Right atrium auricular region (tissue), 2 donors: ENCODE measurements around the gene SCN8A. TPM values are rescaled to one million over a fixed set of nuclear protein-coding genes. Genes with fewer than 3 reads are reported as not detected.

Experiments
- DNase-seq: peaks from one replicate; pipeline ENCODE4 v3.0.0-alpha.2; 2019; ENCODE audit warnings: low spot score
- H3K27ac ChIP-seq, 2 donors: fragments of 200-600 bp; sonication (generic); 1 replicate in 1 of 2; 2 replicates in 1 of 2; pipeline ENCODE4 v1.5.1; 2016 to 2019
- H3K27me3 ChIP-seq, 2 donors: fragments of 200-600 bp; sonication (generic); one replicate each; pipeline versions ENCODE4 v1.5.1 to v1.6.0; 2017 to 2019
- H3K36me3 ChIP-seq: fragments of 200-600 bp; sonication (generic); one replicate; pipeline ENCODE4 v1.5.1; 2016
- H3K4me1 ChIP-seq, 2 donors: fragments of 200-600 bp; sonication (generic); one replicate each; pipeline versions ENCODE4 v1.5.1 to v1.6.0; 2017 to 2019
- H3K4me3 ChIP-seq, 2 donors: fragments of 200-600 bp; sonication (generic); 1 replicate in 1 of 2; 2 replicates in 1 of 2; pipeline ENCODE4 v1.5.1; 2017 to 2019; ENCODE audit warnings: mild to moderate bottlenecking in 1 of 2, moderate library complexity in 1 of 2
- H3K9me3 ChIP-seq, 2 donors: fragments of 200-600 bp; sonication (generic); one replicate each; pipeline ENCODE4 v1.5.1; 2019
- total RNA-seq, 2 donors: library from RNA; depleted of rRNA; stranded (reverse); fragments of >200 nt; gene quantifications; one replicate each; pipeline ENCODE4 v1.1.0, GENCODE V29; 2016
- TF ChIP-seq, protein P1 (sequence below), 2 donors: fragments of 200-600 bp; sonication (generic); IDR thresholded peaks; one replicate each; pipeline ENCODE4 v1.5.1; 2019; ENCODE audit warnings: antibody characterized with exemption in 2 of 2

The SCN8A gene
- total RNA-seq, 2 donors from 2014 or later = 0.19 to 0.24 TPM

DNA sequence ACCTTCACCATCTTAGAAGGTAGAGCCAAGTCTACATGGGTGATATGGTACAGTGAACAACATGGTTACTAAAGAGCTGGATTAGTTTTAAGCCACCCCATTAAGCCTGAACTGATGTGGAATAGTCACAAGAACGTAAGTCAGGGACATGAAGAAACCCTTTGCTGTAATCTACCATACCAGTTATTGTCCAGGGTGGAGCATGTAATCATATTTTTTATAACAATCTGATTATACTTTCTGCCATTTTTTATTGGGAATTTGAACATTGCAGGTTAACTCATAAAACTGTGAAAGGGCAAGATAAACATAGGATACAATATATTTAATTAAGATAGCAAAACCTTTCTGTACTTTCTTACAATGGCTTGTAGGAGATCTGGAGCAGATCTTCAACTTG, 153.9 kb downstream of the SCN8A start:
- H3K4me1 ChIP-seq = no peaks in the 10 kb centered on the region
- no peaks in the 10 kb centered on the region for H3K27me3 ChIP-seq
- no peak for DNase-seq
- peaks cover 0 to 22% of the 10 kb centered on the region in 2 donors for H3K9me3 ChIP-seq
- H3K36me3 ChIP-seq = no peaks in the 10 kb centered on the region
- no peak overlapping the region for H3K4me3 ChIP-seq
- TF ChIP-seq, protein P1, sequence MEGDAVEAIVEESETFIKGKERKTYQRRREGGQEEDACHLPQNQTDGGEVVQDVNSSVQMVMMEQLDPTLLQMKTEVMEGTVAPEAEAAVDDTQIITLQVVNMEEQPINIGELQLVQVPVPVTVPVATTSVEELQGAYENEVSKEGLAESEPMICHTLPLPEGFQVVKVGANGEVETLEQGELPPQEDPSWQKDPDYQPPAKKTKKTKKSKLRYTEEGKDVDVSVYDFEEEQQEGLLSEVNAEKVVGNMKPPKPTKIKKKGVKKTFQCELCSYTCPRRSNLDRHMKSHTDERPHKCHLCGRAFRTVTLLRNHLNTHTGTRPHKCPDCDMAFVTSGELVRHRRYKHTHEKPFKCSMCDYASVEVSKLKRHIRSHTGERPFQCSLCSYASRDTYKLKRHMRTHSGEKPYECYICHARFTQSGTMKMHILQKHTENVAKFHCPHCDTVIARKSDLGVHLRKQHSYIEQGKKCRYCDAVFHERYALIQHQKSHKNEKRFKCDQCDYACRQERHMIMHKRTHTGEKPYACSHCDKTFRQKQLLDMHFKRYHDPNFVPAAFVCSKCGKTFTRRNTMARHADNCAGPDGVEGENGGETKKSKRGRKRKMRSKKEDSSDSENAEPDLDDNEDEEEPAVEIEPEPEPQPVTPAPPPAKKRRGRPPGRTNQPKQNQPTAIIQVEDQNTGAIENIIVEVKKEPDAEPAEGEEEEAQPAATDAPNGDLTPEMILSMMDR (IDR thresholded peaks at IDR 0.05) = no peak
- no peak overlapping the region for H3K27ac ChIP-seq

DNA sequence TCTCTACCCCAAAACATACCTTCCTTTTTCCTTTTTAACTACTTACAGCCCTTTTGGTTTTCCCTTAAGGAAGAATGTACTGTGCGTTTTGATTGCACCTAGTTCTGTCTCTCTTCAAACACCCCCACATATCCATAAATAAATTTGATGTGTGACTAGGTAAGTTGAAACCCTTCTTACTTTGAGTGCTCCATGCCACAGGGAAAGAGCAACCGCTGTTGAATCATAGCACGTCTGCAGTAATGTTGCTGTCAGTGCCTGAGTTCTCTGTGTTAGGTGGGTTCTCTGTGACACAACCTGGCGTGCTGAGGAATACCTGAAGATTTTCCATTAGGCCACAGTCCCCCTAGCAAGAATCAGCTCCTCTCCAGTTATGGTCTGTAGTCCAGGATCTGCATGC, 155.4 kb downstream of the SCN8A start:
- no peaks in the 10 kb centered on the region for H3K27me3 ChIP-seq
- H3K9me3 ChIP-seq = peaks cover 0 to 11% of the 10 kb centered on the region in 2 donors
- H3K4me1 ChIP-seq = no peaks in the 10 kb centered on the region
- no peak for DNase-seq
- no peaks in the 10 kb centered on the region for H3K36me3 ChIP-seq
- no peak overlapping the region for H3K4me3 ChIP-seq
- no peak overlapping the region for H3K27ac ChIP-seq
- TF ChIP-seq, protein P1 (IDR thresholded peaks at IDR 0.05) = no peak

DNA sequence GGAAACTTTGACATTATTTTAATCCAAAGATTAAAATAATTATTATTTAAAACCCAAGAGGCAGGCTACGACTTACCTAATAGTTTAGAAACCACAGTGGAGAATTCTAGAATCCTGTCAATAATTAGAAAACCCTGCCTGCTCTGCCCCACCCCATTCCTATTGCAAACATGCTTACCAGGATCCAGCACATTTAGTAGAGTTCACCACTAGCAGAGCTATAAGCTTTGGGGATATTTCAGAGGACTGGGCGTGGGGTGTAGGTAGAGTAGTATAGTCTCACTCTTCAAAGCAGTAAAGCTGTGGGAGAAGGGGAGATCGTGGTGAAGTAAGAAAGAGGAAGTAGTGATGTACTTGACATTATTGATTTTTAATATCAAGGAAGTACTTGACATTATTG, 157.2 kb downstream of the SCN8A start:
- peaks cover 0 to 8% of the 10 kb centered on the region in 2 donors for H3K4me1 ChIP-seq
- no peak overlapping the region for H3K27ac ChIP-seq
- H3K27me3 ChIP-seq = no peaks in the 10 kb centered on the region
- TF ChIP-seq, protein P1 (IDR thresholded peaks at IDR 0.05) = no peak
- no peak for DNase-seq
- no peak overlapping the region for H3K4me3 ChIP-seq
- no peaks in the 10 kb centered on the region for H3K9me3 ChIP-seq
- H3K36me3 ChIP-seq = no peaks in the 10 kb centered on the region

DNA sequence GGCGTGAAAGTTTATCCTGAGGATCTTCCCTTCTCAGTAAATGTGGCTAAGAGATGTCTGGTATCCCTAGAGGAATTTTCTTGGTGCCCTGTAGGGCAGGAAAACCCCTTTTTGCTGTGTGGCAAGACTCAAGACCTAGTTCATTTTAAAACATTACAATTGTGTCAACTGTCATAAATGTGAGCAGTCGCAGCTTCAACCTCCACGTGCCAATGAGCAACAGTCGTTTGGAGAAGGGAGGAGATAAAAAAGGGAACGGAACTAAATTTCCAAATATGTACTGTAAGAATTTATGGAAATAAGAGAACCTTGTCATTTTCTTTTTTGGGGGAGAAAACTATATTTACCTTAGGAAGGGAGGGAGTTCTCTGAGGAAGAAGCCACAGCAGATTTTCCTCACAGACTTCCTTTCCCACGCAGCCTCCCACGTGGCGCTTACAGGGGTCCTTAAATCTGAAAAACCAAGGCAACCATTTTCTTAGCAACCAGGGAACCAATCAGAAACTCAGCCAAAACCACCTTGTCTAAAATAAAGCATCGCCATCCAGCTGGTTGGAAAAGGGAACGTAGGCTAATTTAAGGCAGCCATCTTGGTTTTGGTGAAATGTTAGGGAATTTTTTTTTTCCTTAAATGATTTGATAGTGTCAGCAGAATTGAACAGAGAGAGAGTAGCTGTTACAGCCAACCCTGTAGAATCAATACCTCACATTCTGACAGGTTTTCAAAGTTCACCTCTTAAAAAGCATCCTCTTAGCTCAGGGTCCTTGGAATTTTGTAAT, 158.4 kb downstream of the SCN8A start:
- Histone ChIP-seq H3K9me3 (no peaks in the 10 kb centered on the region), H3K4me1 (peaks cover 0 to 8% of the 10 kb centered on the region in 2 donors), H3K36me3 (no peaks in the 10 kb centered on the region), H3K27me3 (no peaks in the 10 kb centered on the region), H3K4me3 (no peak overlapping the region), H3K27ac (no peak overlapping the region)
- TF ChIP-seq, protein P1 (IDR thresholded peaks at IDR 0.05) = no peak
- no peak for DNase-seq

DNA sequence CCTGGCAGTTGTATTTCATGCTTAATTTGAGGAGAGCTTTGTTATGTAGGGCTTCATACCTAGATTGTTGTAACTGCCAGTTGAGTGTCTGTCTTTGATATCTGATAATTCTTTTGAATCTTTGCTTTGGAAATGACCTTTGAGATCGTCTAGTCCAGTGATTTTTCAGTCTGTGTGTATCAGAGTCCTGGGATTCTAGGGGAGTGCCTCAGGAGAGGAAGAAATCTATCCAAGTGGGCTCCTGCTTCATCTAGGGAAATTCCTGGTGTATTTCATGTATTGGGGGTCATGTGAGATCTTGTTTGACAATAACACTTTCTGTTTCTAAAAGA, 158.9 kb downstream of the SCN8A start:
- peaks cover 0 to 8% of the 10 kb centered on the region in 2 donors for H3K4me1 ChIP-seq
- TF ChIP-seq, protein P1 (IDR thresholded peaks at IDR 0.05) = no peak
- H3K4me3 ChIP-seq = no peak overlapping the region
- H3K27me3 ChIP-seq = no peaks in the 10 kb centered on the region
- H3K36me3 ChIP-seq = no peaks in the 10 kb centered on the region
- no peak for DNase-seq
- no peak overlapping the region for H3K27ac ChIP-seq
- no peaks in the 10 kb centered on the region for H3K9me3 ChIP-seq

DNA sequence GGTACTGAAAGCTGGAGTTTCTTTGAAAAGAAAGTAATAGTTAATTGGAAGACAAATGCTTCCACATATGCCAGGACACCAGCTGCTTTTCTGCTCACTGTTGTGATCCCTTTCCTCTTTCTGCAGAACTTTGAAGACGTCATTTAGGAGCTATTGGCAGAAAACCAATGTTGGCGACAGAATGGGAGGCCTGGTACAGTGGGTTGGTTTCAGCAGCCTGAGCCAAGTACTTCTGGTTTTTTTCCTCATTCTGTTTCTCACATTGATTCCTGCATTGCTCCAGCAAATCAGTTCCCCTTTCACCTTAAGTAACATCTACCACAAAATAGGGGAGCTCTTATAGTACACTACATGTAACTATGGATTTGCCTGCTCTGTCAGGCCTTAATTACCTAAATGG, 160.6 kb downstream of the SCN8A start:
- H3K27ac ChIP-seq = peak overlapping the region; percentile 24 to 37
- peak; percentile 64 for DNase-seq
- no peak overlapping the region for H3K4me3 ChIP-seq
- H3K9me3 ChIP-seq = no peaks in the 10 kb centered on the region
- no peaks in the 10 kb centered on the region for H3K36me3 ChIP-seq
- TF ChIP-seq, protein P1 (IDR thresholded peaks at IDR 0.05) = no peak
- H3K4me1 ChIP-seq = peaks cover 0 to 8% of the 10 kb centered on the region in 2 donors
- H3K27me3 ChIP-seq = no peaks in the 10 kb centered on the region
